Heart right ventricle (tissue), 16 donors: ENCODE measurements around the gene AGPAT3. TPM values are rescaled to one million over a fixed set of nuclear protein-coding genes. Genes with fewer than 3 reads are reported as not detected.

Experiments
- ATAC-seq, 8 donors: fragments of 200-7000 bp; cut with Tn5 transposase; one replicate each; pipeline ENCODE4 v1.9.1; 2020; ENCODE audit warnings: mild to moderate bottlenecking in 8 of 8, moderate library complexity in 8 of 8, moderate number of reproducible peaks in 1 of 8
- DNase-seq, 2 donors: peaks; one replicate each; pipeline ENCODE4 v3.0.0-alpha.2; 2020
- H3K27ac ChIP-seq, 10 donors: fragments of 200-600 bp; sonication (generic) in 2 of 10; one replicate each; pipeline versions ENCODE4 v1.5.0 to v1.8.0; 2020 to 2022; ENCODE audit warnings: mild to moderate bottlenecking in 3 of 10
- H3K27me3 ChIP-seq, 7 donors: fragments of 200-600 bp; one replicate each; pipeline ENCODE4 v1.8.0; 2021 to 2022; ENCODE audit warnings: mild to moderate bottlenecking in 2 of 7
- H3K36me3 ChIP-seq, 9 donors: fragments of 200-600 bp; sonication (generic) in 1 of 9; one replicate each; pipeline versions ENCODE4 v1.5.0 to v1.8.0; 2020 to 2022; ENCODE audit warnings: mild to moderate bottlenecking in 2 of 9
- H3K4me1 ChIP-seq, 9 donors: fragments of 200-600 bp; sonication (generic) in 1 of 9; one replicate each; pipeline versions ENCODE4 v1.5.0 to v1.8.0; 2020 to 2022; ENCODE audit warnings: mild to moderate bottlenecking in 4 of 9
- H3K4me3 ChIP-seq, 10 donors: fragments of 200-600 bp; sonication (generic) in 2 of 10; one replicate each; pipeline versions ENCODE4 v1.5.0 to v1.8.0; 2020 to 2022; ENCODE audit warnings: mild to moderate bottlenecking in 7 of 10, moderate library complexity in 2 of 10
- H3K9me3 ChIP-seq, 11 donors: fragments of 200-600 bp in 10 of 11; sonication (generic) in 2 of 11; one replicate each; pipeline versions ENCODE4 v1.5.0 to v1.8.0; 2013 to 2022; ENCODE audit warnings: mild to moderate bottlenecking in 2 of 11, control low read depth in 1 of 11, moderate library complexity in 1 of 11
- WGBS, 2 donors: extraction: QIAGEN DNeasy Blood & Tissue Kit; methylation state at CpG; one replicate each; pipeline ENCODE4 v1.1.7; 2013; ENCODE audit warnings: inconsistent platforms in 1 of 2; 5-methylcytosine and 5-hydroxymethylcytosine counted together
- intact Hi-C, 10 donors: fragments of 100-400 bp; cut with DNase I; formaldehyde crosslinking; loops; one replicate each; pipeline versions ENCODE4 v1.11.1 to v1.14.2; 2022
- polyA plus RNA-seq, 2 donors: library from polyadenylated mRNA; stranded (reverse); fragments of 200-250 nt; gene quantifications; one replicate each; pipeline ENCODE4 v1.2.3, GENCODE V29; 2013
- total RNA-seq, 10 donors: library from RNA; stranded (reverse); fragmentation: NEBNext Ultra II Directional in 3 of 10; extraction: Animal tissue kit (Norgen Biotek cat#: 25700) in 3 of 10; gene quantifications; one replicate each; pipeline versions ENCODE4 v1.2.1 to v1.2.4, GENCODE V29; 2021 to 2023
- TF ChIP-seq, protein P1 (sequence below), 9 donors: fragments of 200-600 bp; sonication (generic) in 2 of 9; IDR thresholded peaks; one replicate each; pipeline versions ENCODE4 v1.5.0 to v1.8.0; 2021 to 2022; ENCODE audit warnings: antibody characterized with exemption in 9 of 9, mild to moderate bottlenecking in 5 of 9, moderate library complexity in 1 of 9
- donor health status: Arrhythmogenic right ventricular cardiomyopathy.
- donor health status: ischemic (EF 13 %, LVEDD 7.1; RV severe dilation, severe dysfunction).
- donor health status: healthy with polysubstance abuse.
- donor health status: DM: no; HTN: yes; CAD: no.
- donor health status: DM: no; HTN: no; CAD: no.
- donor health status: ischemic (EF 25% LVEDD 6.9; RV normal size, moderate dysfunction).
- donor health status: ischemic (EF 25% LVEDD 5.7; RV mildly dilated, moderate dysfunction).
- donor health status: healthy.
- donor health status: DM: yes; HTN: yes; CAD: no.
- donor health status: Ischemic cardiomyopathy.
- donor health status: ischemic (EF 35%, LVEDD 5.7; RV mildly dilated, moderate dysfunction).
- donor health status: nonischemic (EF 11% LVEDD 7.7; RV severe dilation, severe dysfunction).
- donor health status: DM: yes; HTN: yes; CAD: no.
- donor health status: PGD.
- donor health status: ischemic (EF 29% LVEDD 5.4; RV normal size, mild dysfunction).
- donor health status: nonischemic (EF 23%, LVEDD 6.1; RV moderate dilation, normal function).

AGPAT3 gene
- total and polyA plus RNA-seq, 12 donors, result 19.7 to 110 (median 65.6) TPM

DNA sequence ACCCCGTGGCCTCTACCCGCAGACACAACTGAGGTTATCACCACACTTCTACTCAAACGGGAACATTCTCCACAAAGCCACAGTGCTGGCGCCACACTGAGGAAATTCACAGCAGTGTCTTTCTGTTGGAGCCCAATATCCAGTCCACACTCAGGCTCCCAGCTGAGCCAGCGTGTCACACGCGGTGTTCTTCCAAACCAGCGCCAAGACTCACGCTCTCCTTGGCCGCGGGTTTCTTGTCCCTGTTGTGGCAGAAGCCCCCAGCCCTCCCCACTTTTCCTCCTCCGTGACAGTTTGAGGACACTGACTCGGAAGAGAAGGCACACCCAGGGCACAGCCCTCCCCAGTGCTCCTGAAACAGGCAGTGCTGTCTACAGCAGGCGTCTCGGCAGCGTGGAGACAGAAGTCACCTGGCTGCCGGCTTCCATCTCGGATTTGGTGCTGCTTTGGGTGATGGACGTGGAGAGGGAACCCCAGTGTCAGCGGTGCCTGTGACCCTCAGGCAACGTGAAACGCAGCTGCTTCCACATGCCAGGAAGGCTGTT is 35.4 kb upstream of the AGPAT3 start:
- intact Hi-C loops, result no loop called here
- TF ChIP-seq, protein P1, sequence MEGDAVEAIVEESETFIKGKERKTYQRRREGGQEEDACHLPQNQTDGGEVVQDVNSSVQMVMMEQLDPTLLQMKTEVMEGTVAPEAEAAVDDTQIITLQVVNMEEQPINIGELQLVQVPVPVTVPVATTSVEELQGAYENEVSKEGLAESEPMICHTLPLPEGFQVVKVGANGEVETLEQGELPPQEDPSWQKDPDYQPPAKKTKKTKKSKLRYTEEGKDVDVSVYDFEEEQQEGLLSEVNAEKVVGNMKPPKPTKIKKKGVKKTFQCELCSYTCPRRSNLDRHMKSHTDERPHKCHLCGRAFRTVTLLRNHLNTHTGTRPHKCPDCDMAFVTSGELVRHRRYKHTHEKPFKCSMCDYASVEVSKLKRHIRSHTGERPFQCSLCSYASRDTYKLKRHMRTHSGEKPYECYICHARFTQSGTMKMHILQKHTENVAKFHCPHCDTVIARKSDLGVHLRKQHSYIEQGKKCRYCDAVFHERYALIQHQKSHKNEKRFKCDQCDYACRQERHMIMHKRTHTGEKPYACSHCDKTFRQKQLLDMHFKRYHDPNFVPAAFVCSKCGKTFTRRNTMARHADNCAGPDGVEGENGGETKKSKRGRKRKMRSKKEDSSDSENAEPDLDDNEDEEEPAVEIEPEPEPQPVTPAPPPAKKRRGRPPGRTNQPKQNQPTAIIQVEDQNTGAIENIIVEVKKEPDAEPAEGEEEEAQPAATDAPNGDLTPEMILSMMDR (IDR thresholded peaks at IDR 0.05), result peak in 1 of 9 donors; percentile 18

DNA sequence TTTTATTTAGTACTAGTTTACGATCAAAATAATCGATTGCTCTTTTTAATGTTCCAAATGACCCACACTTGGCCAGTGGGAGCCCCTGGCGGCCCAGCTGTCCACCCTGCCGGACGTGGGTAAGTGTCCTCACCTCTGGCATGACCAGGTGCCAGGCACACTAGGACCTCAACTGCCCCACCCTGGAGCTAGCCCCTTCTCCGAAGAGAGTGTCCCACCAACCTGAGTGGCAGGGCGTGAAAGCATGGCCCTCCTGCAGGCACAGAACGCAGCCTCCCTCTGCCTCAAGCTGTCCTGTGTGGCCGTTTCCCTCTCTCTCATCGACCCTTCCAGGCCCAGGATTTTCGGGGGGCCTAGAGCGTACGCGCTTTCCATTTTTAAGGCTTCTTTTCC is 32.9 kb upstream of the AGPAT3 start:
- H3K36me3 ChIP-seq, result no peaks in the 10 kb centered on the region
- peaks cover 0 to 13% (median 0%) of the 10 kb centered on the region in 9 donors for H3K4me1 ChIP-seq
- intact Hi-C loops, result no loop called here
- peaks cover 0 to 34% (median 12%) of the 10 kb centered on the region in 7 donors for H3K27me3 ChIP-seq
- WGBS, 2 donors, result 93 to 97% methylated on average over 14 of the region's 14 CpGs
- ATAC-seq (no peak), DNase-seq (no peak)
- H3K4me3 ChIP-seq, result no peak overlapping the region
- no peak overlapping the region for H3K27ac ChIP-seq
- peaks cover 0 to 10% (median 0%) of the 10 kb centered on the region in 11 donors for H3K9me3 ChIP-seq
- TF ChIP-seq, protein P1 (IDR thresholded peaks at IDR 0.05), result no peak

More for the DNA sequence above, 35.4 kb upstream of the AGPAT3 start:
- Histone ChIP-seq H3K4me1 (peaks cover 0 to 10% (median 0%) of the 10 kb centered on the region in 9 donors), H3K27me3 (peaks cover 0 to 46% (median 14%) of the 10 kb centered on the region in 7 donors), H3K27ac (no peak overlapping the region), H3K9me3 (peaks cover 0 to 10% (median 0%) of the 10 kb centered on the region in 11 donors), H3K4me3 (no peak overlapping the region), H3K36me3 (no peaks in the 10 kb centered on the region)
- WGBS, 2 donors, result 63 to 69% methylated on average over 22 of the region's 22 CpGs
- ATAC-seq, result no peak
- no peak for DNase-seq

DNA sequence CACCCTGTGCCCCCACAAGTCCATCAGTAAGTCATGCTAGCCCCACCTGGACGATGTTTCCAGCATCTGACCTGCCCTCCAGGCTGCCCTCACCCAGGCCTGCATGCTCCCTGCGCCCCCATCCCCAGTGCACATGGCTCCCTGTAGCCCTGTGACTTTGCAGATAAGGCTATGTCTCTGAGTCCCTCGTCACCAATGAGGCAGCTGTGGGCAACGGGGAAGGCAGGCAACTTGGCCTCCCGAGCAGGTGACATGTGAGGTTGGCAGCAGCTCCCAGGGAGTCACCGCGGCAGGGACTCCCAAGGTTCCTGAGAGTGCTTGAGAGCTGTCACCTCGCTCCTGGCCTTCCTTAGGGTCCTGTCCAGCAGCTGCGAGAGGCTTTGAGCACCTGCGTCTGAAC is 32.4 kb upstream of the AGPAT3 start:
- peaks cover 0 to 31% (median 10%) of the 10 kb centered on the region in 7 donors for H3K27me3 ChIP-seq
- intact Hi-C loops, result no loop called here
- H3K4me1 ChIP-seq, result peaks cover 0 to 13% (median 0%) of the 10 kb centered on the region in 9 donors
- H3K4me3 ChIP-seq, result no peak overlapping the region
- 87 to 90% methylated on average over 10 of the region's 10 CpGs for WGBS, 2 donors
- no peak for DNase-seq
- no peaks in the 10 kb centered on the region for H3K36me3 ChIP-seq
- no peak overlapping the region for H3K27ac ChIP-seq
- TF ChIP-seq, protein P1 (IDR thresholded peaks at IDR 0.05), result no peak
- no peak for ATAC-seq
- peaks cover 0 to 10% (median 0%) of the 10 kb centered on the region in 11 donors for H3K9me3 ChIP-seq

DNA sequence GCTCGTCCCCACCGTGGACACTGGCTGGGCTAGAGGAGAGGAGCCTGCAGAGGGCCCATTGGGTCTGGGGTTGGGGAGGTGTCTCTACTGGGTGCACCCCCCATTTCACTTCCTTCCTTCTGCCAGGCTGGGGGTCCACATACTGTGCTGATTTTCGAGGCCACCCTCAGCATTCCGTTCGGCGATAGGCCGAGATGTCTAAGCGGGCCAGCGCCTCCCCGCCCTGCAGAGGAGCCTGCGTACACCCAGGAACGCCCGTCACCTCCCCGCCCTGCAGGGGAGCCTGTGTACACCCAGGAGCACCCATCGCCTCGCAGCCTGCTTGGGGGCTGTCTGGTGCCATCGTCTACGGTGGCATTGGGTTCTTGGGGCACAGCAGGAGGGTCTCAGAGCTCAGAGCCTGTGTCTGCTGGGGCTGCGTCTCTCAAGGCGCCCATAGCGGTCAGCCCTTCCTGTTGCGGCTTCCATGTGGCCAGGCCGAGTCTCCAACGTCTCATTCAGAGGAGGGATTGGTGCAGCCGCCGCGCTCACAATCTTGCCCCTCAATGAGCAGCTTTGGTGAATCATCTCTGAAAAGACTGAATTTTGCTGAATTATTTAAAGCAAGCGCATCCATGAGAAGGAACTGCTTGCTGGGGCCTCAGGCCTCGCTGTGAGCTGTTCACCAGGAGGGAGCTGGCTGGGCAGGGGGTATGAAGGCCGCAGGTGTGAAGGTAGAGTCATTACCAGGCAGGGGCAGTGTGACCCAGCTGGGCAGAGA is 30.7 kb upstream of the AGPAT3 start:
- intact Hi-C loops, result no loop called here
- no peak for ATAC-seq
- peaks cover 0 to 13% (median 0%) of the 10 kb centered on the region in 9 donors for H3K4me1 ChIP-seq
- H3K36me3 ChIP-seq, result no peaks in the 10 kb centered on the region
- no peak overlapping the region for H3K4me3 ChIP-seq
- no peak for DNase-seq
- H3K27ac ChIP-seq, result no peak overlapping the region
- TF ChIP-seq, protein P1 (IDR thresholded peaks at IDR 0.05), result no peak
- peaks cover 0 to 28% (median 10%) of the 10 kb centered on the region in 7 donors for H3K27me3 ChIP-seq
- WGBS, 2 donors, result 87 to 89% methylated on average over 30 of the region's 30 CpGs
- peaks cover 0 to 10% (median 0%) of the 10 kb centered on the region in 11 donors for H3K9me3 ChIP-seq
